ENCODE results near the gene ARMC2.

The ARMC2 gene

GRCh38 chr6:109008537-109009235, 160.5 kb downstream of the ARMC2 start:
- peak; percentile 41 for DNase-seq (ENCODE audit: low read depth, low spot score)

GRCh38 chr6:109009236-109009961, 161.2 kb downstream of the ARMC2 start:
- peak; percentile 52 for DNase-seq (ENCODE audit: low read depth, low spot score)
- peak overlapping the region; percentile 72 for H3K27ac ChIP-seq

More at GRCh38 chr6:109008537-109009235, 160.5 kb downstream of the ARMC2 start:
- H3K27ac ChIP-seq, result peak overlapping the region; percentile 72

- H3K27ac ChIP-seq, result peak overlapping the region; percentile 72
- no peak for DNase-seq (ENCODE audit: low read depth, low spot score)
These were observed 161.9 kb downstream of the ARMC2 start for GRCh38 chr6:109009962-109010704.

DNA sequence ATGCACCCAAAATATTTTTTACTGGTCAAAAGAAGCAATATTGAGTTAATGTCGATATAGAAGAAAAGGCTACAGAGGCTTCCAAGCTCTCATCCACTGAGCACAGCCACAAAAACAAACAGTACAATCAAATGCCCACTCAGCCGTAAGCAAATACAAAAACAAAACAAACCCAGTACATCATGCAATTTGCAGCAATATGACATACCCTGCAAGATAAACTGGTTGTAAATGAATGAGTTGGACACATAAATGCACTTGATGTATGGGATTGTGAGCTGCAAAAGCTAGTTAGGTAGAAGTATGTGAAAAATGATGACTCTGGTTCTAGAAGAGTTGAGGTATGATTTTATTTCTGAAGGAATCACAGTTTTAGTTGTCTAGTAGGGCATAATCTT, 162.5 kb downstream of the ARMC2 start:
- no peak for DNase-seq (ENCODE audit: low read depth, low spot score)
- no peak overlapping the region for H3K27ac ChIP-seq

DNA sequence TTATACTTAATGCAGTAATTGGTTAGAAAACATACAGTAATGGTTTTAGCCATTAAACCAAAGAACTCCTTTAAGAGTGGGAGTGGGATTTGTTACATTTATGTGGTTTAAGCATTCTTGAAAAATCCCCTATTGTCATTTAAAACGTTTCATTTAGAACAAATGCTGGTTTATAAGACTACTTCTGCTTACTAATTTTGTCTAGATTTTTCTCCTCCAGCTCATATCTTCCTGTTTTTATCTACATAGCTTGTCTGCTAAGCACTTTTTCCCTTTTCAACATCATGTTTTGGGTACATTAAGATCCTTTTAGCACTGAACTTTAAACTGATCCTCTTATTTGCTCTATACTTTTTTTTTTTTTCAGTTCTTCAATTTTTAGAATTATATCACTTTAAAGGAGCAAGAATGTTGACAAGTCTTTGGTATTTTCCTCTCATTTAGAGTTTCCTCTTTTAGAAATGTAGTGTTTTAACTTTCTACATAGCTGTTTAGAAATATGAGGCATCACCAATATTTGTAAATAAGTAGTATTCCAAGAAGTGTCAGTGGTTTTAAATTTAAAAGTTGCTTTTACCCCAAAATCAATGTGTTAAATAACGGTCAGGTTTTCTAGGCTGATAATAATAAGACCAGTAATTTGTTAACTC, 165.6 kb downstream of the ARMC2 start:
- no peak overlapping the region for H3K27ac ChIP-seq
- DNase-seq (ENCODE audit: low read depth, low spot score), result no peak

GRCh38 chr6:109014606-109015005, 166.4 kb downstream of the ARMC2 start:
- no peak for DNase-seq (ENCODE audit: low read depth, low spot score)
- H3K27ac ChIP-seq, result peak overlapping the region; percentile 53

DNA sequence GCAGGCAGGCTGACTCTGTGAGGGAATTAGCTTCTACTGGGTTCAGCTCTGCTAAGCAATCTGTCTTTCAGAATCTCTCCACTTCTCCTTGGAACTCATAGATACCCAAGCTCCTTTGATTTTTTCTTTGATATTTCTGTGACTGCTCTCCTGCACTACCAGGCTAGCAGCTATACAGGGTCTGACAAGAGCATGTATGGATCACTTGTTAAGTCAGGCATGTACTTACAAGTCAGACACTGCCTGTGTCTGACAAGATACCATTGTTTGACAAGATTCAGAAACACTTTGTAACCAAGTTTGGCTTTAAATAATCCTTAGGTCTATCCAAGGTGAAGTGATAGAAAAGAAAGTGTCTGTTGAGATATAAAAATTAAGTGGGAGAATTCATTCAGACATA, 167.0 kb downstream of the ARMC2 start:
- H3K27ac ChIP-seq, result peak overlapping the region; percentile 53

DNA sequence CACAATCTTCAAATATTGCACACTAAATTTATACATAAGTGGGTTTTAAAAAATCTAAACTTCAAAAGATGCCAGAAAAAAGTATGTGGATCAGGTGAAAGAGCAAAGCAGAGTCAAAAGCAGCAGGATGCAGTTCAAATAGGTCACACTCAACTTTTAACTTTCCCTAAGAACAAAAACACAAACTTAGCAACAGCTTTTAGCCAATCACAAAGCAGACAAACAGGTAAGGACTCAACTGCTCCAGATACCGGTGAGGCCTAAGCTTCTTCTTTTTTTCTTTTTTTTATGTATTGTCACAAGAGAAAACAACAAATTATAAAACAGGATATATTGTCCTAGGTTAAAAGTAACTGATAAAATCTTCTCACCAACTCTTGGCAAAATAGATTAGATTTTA, 171.7 kb downstream of the ARMC2 start:
- no peak overlapping the region for H3K27ac ChIP-seq
- DNase-seq (ENCODE audit: low read depth, low spot score), result no peak

More for the DNA sequence above, 167.0 kb downstream of the ARMC2 start:
- peak; percentile 49 for DNase-seq (ENCODE audit: low read depth, low spot score)

GRCh38 chr6:109021870-109022269, 173.6 kb downstream of the ARMC2 start:
- no peak overlapping the region for H3K27ac ChIP-seq
- no peak for DNase-seq (ENCODE audit: low read depth, low spot score)

DNA sequence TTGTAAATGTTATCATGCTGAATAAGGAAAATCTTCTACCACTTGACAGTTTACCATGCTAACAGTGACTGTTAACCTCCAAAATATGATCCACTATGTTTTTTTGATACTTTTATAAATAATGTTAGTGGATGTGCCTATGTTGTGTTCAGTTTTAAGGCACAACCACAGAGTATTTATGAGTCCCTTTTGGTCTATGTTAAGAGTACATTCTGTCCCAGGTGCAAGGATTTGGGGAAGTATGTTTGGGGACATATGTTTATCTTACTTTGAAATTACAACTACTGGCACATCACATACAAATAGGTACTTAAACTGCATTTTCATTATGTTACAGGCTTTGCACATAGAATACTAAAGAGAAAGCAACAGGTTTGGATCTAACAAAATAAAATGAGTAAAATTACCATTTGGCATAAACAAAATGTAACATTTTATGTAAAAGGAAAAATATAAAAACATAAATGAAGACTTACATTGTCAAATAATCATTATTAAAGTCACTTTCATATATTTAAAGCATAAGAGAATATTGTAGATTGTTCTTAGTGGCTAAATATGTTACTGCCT, 175.2 kb downstream of the ARMC2 start:
- no peak overlapping the region for H3K27ac ChIP-seq
- no peak for DNase-seq (ENCODE audit: low read depth, low spot score)
